ENCODE measurements around the gene FAM234B. TPM values are rescaled to one million over a fixed set of nuclear protein-coding genes. Genes with fewer than 3 reads are reported as not detected.

The FAM234B gene
- polyA plus RNA-seq, 3 donors: 1.6 to 3.2 (median 2.0) TPM

GRCh38 chr12:13079440-13079906 lies 35.3 kb downstream of the FAM234B start:
- WGBS (ENCODE audit: insufficient coverage): 100% methylated on average over 4 of the region's 8 CpGs

DNA sequence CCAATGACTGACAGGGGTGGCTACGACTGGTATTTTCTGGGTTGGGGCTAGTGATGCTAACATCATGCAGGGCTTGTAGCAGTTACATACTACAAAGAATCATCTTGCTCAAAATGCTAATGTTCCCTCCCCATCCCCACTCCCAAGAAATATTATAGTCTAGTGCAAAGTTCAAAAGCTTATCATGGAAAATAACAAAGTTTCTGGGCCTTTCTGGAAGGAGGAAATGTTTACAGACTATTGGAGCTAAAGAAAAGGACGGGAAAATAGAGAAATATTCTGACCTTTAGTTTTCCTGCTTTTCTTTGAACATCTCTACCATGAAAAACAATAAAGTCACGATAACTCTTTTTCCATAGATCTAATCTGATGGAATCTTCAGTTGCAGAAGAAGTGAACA lies 36.1 kb downstream of the FAM234B start:
- Histone ChIP-seq H3K4me2 (replicated peaks; ENCODE audit: extremely low read depth, low read length, poor library complexity, severe bottlenecking) (no peak overlapping the region), H3K36me3 (replicated peaks in 1 of 2; ENCODE audit: control insufficient read depth in 1 of 2, insufficient read depth in 2 of 2, low read length in 2 of 2) (peaks cover 0 to 10% of the 10 kb centered on the region in 2 donors), H3K27ac (ENCODE audit: low read depth in 1 of 2, low read length in 2 of 2) (no peak overlapping the region), H2AFZ (ENCODE audit: insufficient read depth, low read depth, low read length, poor library complexity, severe bottlenecking) (no peak overlapping the region), H3K9me3 (replicated peaks in 1 of 2; ENCODE audit: control insufficient read depth in 1 of 2, insufficient read depth in 1 of 2, low read length in 2 of 2) (no peaks in the 10 kb centered on the region), H3K4me3 (replicated peaks in 1 of 3; ENCODE audit: low read depth in 2 of 3, low read length in 3 of 3) (no peak overlapping the region), H4K20me1 (ENCODE audit: insufficient read depth, low read length) (no peaks in the 10 kb centered on the region), H3K4me1 (ENCODE audit: control insufficient read depth in 1 of 2, insufficient read depth in 2 of 2, low read length in 2 of 2) (no peaks in the 10 kb centered on the region), H3K9ac (ENCODE audit: insufficient read depth, low read length, poor library complexity, severe bottlenecking) (no peak overlapping the region), H3K27me3 (ENCODE audit: control insufficient read depth in 2 of 2, insufficient read depth in 2 of 2, low read length in 2 of 2) (no peaks in the 10 kb centered on the region), H3K79me2 (ENCODE audit: insufficient read depth, low read length) (no peaks in the 10 kb centered on the region)
- WGBS (ENCODE audit: insufficient coverage): no CpG with 5 or more reads among the region's 3 CpGs
- peaks cover 7% of the 10 kb centered on the region for H3K4me1 Mint-ChIP-seq
- H3K27me3 Mint-ChIP-seq (ENCODE audit: low read depth in 3 of 3): peaks cover 0 to 4% (median 2%) of the 10 kb centered on the region in 3 donors
- no peak overlapping the region for H3K4me3 Mint-ChIP-seq
- H3K36me3 Mint-ChIP-seq: peaks cover 9 to 13% of the 10 kb centered on the region in 2 donors
- peak overlapping the region in 1 of 7 donors; percentile 43 for H3K27ac Mint-ChIP-seq
- DNase-seq: no peak
- peaks cover 0 to 2% (median 0%) of the 10 kb centered on the region in 7 donors for H3K9me3 Mint-ChIP-seq
- intact Hi-C loops (cut with micrococcal nuclease): no loop called here
- no peak for TF ChIP-seq CTCF (IDR thresholded peaks at IDR 0.05)

More at GRCh38 chr12:13079440-13079906, 35.3 kb downstream of the FAM234B start:
- H3K4me3 ChIP-seq (replicated peaks in 1 of 3; ENCODE audit: low read depth in 2 of 3, low read length in 3 of 3): no peak overlapping the region
- H3K9me3 ChIP-seq (replicated peaks in 1 of 2; ENCODE audit: control insufficient read depth in 1 of 2, insufficient read depth in 1 of 2, low read length in 2 of 2): no peaks in the 10 kb centered on the region
- H3K9ac ChIP-seq (ENCODE audit: insufficient read depth, low read length, poor library complexity, severe bottlenecking): no peak overlapping the region
- H3K4me1 ChIP-seq (ENCODE audit: control insufficient read depth in 1 of 2, insufficient read depth in 2 of 2, low read length in 2 of 2): no peaks in the 10 kb centered on the region
- H3K27ac ChIP-seq (ENCODE audit: low read depth in 1 of 2, low read length in 2 of 2): no peak overlapping the region
- H2AFZ ChIP-seq (ENCODE audit: insufficient read depth, low read depth, low read length, poor library complexity, severe bottlenecking): no peak overlapping the region
- peaks cover 0 to 2% (median 0%) of the 10 kb centered on the region in 7 donors for H3K9me3 Mint-ChIP-seq
- peaks cover 0 to 3% (median 2%) of the 10 kb centered on the region in 3 donors for H3K27me3 Mint-ChIP-seq (ENCODE audit: low read depth in 3 of 3)
- H3K36me3 ChIP-seq (replicated peaks in 1 of 2; ENCODE audit: control insufficient read depth in 1 of 2, insufficient read depth in 2 of 2, low read length in 2 of 2): peaks cover 0 to 10% of the 10 kb centered on the region in 2 donors
- no peaks in the 10 kb centered on the region for H4K20me1 ChIP-seq (ENCODE audit: insufficient read depth, low read length)
- H3K36me3 Mint-ChIP-seq: peaks cover 9 to 13% of the 10 kb centered on the region in 2 donors
- H3K4me3 Mint-ChIP-seq: no peak overlapping the region
- no peak for DNase-seq
- no peaks in the 10 kb centered on the region for H3K79me2 ChIP-seq (ENCODE audit: insufficient read depth, low read length)
- TF ChIP-seq CTCF (IDR thresholded peaks at IDR 0.05): no peak
- no peak overlapping the region for H3K27ac Mint-ChIP-seq
- no peak overlapping the region for H3K4me2 ChIP-seq (replicated peaks; ENCODE audit: extremely low read depth, low read length, poor library complexity, severe bottlenecking)
- intact Hi-C loops (cut with micrococcal nuclease): no loop called here
- peaks cover 7% of the 10 kb centered on the region for H3K4me1 Mint-ChIP-seq
- no peaks in the 10 kb centered on the region for H3K27me3 ChIP-seq (ENCODE audit: control insufficient read depth in 2 of 2, insufficient read depth in 2 of 2, low read length in 2 of 2)
